Fibroblast of lung (primary cell): ENCODE results near the gene CD320.

Experiments
- EZH2 ChIP-seq: IDR thresholded peaks from 2 replicates; pipeline ENCODE4 v1.5.1; 2012; ENCODE audit warnings: low read length, control low read depth, mild to moderate bottlenecking; ENCODE audit errors: missing control alignments
- TF ChIP-seq, protein P1 (sequence below), 2 donors: IDR thresholded peaks in 1 of 2; conservative IDR thresholded peaks in 1 of 2; 1 replicate in 1 of 2; 2 replicates in 1 of 2; pipeline ENCODE4 v1.5.1; 2011 to 2012; ENCODE audit warnings: low read length in 2 of 2, control low read depth in 1 of 2, inconsistent platforms in 1 of 2, low read depth in 1 of 2, mild to moderate bottlenecking in 1 of 2

DNA sequence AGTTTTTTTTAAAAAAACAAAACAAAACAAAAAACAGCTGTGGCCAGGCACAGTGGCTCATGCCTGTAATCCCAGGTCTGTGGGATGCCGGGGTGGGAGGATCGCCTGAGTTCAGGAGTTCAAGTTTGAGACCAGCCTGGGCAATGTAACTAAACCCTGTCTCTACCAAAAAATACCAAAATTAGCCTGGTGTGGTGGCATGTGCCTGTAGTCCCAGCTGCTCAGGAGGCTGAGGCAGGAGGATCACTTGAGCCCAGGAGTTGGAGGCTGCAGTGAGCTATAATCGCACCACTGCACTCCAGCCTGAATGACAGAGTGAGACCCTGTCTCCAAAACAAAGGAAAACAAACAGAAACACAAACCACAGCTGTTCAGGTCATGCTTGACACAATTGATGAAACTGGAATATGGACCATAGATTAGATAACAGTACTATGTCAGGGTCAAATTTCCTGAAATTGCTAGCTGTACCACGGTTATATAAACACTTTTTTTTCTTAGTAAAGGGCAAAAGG, 48.9 kb upstream of the CD320 start:
- no peak for TF ChIP-seq EZH2
- TF ChIP-seq, protein P1, sequence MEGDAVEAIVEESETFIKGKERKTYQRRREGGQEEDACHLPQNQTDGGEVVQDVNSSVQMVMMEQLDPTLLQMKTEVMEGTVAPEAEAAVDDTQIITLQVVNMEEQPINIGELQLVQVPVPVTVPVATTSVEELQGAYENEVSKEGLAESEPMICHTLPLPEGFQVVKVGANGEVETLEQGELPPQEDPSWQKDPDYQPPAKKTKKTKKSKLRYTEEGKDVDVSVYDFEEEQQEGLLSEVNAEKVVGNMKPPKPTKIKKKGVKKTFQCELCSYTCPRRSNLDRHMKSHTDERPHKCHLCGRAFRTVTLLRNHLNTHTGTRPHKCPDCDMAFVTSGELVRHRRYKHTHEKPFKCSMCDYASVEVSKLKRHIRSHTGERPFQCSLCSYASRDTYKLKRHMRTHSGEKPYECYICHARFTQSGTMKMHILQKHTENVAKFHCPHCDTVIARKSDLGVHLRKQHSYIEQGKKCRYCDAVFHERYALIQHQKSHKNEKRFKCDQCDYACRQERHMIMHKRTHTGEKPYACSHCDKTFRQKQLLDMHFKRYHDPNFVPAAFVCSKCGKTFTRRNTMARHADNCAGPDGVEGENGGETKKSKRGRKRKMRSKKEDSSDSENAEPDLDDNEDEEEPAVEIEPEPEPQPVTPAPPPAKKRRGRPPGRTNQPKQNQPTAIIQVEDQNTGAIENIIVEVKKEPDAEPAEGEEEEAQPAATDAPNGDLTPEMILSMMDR (conservative IDR thresholded peaks at IDR 0.05 in 1 of 2, IDR thresholded peaks at IDR 0.05 in 1 of 2; ENCODE audit: low read depth in 1 of 2, low read length in 2 of 2), result no peak
